HepG2 (cell line): ENCODE measurements around the gene CARD19. TPM values are rescaled to one million over a fixed set of nuclear protein-coding genes. Genes with fewer than 3 reads are reported as not detected.

Experiments
- ASH2L ChIP-seq: fragments of 300-600, 200-600 bp; sonication (generic); IDR thresholded peaks from 2 replicates; pipeline ENCODE4 v1.7.0; 2017; ENCODE audit warnings: low read depth, mild to moderate bottlenecking, moderate library complexity, mixed read lengths, low read length; ENCODE audit not compliant: insufficient read length
- HNRNPH1 ChIP-seq: fragments of 200-400 bp; formaldehyde crosslinking; optimal IDR thresholded peaks from 2 replicates; pipeline ENCODE3; 2017; ENCODE audit warnings: mild to moderate bottlenecking, low read depth, low read length
- KDM3A ChIP-seq: IDR thresholded peaks from 2 replicates; pipeline ENCODE4 v1.6.1; 2018; ENCODE audit warnings: low read depth, missing compliant biosample characterization
- LBX2 ChIP-seq: sonication (generic); formaldehyde crosslinking; IDR thresholded peaks from 2 replicates; pipeline ENCODE4 v1.5.0; 2020; ENCODE audit warnings: missing genetic modification reagents, mild to moderate bottlenecking, borderline replicate concordance
- MAF1 ChIP-seq: sonication (generic); formaldehyde crosslinking; IDR thresholded peaks from 2 replicates; pipeline ENCODE4 v1.5.0; 2020; ENCODE audit warnings: missing genetic modification reagents, borderline replicate concordance
- MYNN ChIP-seq: sonication (generic); formaldehyde crosslinking; IDR thresholded peaks from 2 replicates; pipeline ENCODE4 v1.4.0; 2020; ENCODE audit warnings: mild to moderate bottlenecking, low read depth, missing genetic modification reagents
- NFIC ChIP-seq: IDR thresholded peaks from 2 replicates; pipeline ENCODE4 v1.6.1; 2012; ENCODE audit warnings: mild to moderate bottlenecking, low read length, inconsistent platforms
- NR2C2 ChIP-seq: sonication (generic); formaldehyde crosslinking; IDR thresholded peaks from 2 replicates; pipeline ENCODE4 v1.4.0; 2020; ENCODE audit warnings: missing genetic modification reagents, mild to moderate bottlenecking, moderate library complexity, borderline replicate concordance
- PHB2 ChIP-seq: fragments of 450-650 bp; IDR thresholded peaks from 2 replicates; pipeline ENCODE4 v1.6.1; 2018; ENCODE audit not compliant: partially characterized antibody
- PITX1 ChIP-seq: sonication (generic); formaldehyde crosslinking; IDR thresholded peaks from 2 replicates; pipeline ENCODE4 v1.5.1; 2020; ENCODE audit warnings: mild to moderate bottlenecking, missing genetic modification reagents
- RXRB ChIP-seq: IDR thresholded peaks from 2 replicates; pipeline ENCODE4 v1.6.1; 2016; ENCODE audit warnings: borderline replicate concordance, missing genetic modification reagents, missing compliant biosample characterization
- SRF ChIP-seq: IDR thresholded peaks from 2 replicates; pipeline ENCODE4 v1.6.1; 2011; ENCODE audit warnings: mild to moderate bottlenecking, low read depth, low read length, moderate library complexity
- STAG1 ChIP-seq: sonication (generic); formaldehyde crosslinking; IDR thresholded peaks from 2 replicates; pipeline ENCODE4 v1.4.0; 2020; ENCODE audit warnings: missing genetic modification reagents
- TARDBP ChIP-seq: sonication (generic); formaldehyde crosslinking; IDR thresholded peaks from 2 replicates; pipeline ENCODE4 v1.8.0; 2022; ENCODE audit warnings: mild to moderate bottlenecking, missing genetic modification reagents
- TFAP4 ChIP-seq: sonication (generic); IDR thresholded peaks from 2 replicates; pipeline ENCODE4 v1.6.1; 2016; ENCODE audit warnings: low read depth, borderline replicate concordance
- THAP11 ChIP-seq: IDR thresholded peaks from 2 replicates; pipeline ENCODE4 v1.6.1; 2016; ENCODE audit warnings: missing biosample characterization, missing genetic modification reagents
- ZBTB7A ChIP-seq: sonication (generic); formaldehyde crosslinking; IDR thresholded peaks from 2 replicates; pipeline ENCODE4 v1.8.0; 2022; ENCODE audit warnings: mild to moderate bottlenecking, missing genetic modification reagents
- ZMYM4 ChIP-seq: sonication (generic); formaldehyde crosslinking; IDR thresholded peaks from 2 replicates; pipeline ENCODE4 v1.8.1; 2023; ENCODE audit warnings: mild to moderate bottlenecking, missing genetic modification reagents
- ZNF121 ChIP-seq: sonication (generic); formaldehyde crosslinking; IDR thresholded peaks from 2 replicates; pipeline ENCODE4 v1.5.0; 2020; ENCODE audit warnings: mild to moderate bottlenecking, missing genetic modification reagents
- ZNF205 ChIP-seq: IDR thresholded peaks from 2 replicates; pipeline ENCODE4 v1.6.1; 2018; ENCODE audit warnings: missing biosample characterization, missing genetic modification reagents
- ZNF350 ChIP-seq: sonication (generic); formaldehyde crosslinking; IDR thresholded peaks from 2 replicates; pipeline ENCODE4 v1.4.0; 2020; ENCODE audit warnings: mild to moderate bottlenecking, low read depth, missing genetic modification reagents, borderline replicate concordance
- ZNF574 ChIP-seq: sonication (generic); formaldehyde crosslinking; IDR thresholded peaks from 2 replicates; pipeline ENCODE4 v1.4.0; 2020; ENCODE audit warnings: missing genetic modification reagents
- ZNF672 ChIP-seq: sonication (generic); formaldehyde crosslinking; IDR thresholded peaks from 2 replicates; pipeline ENCODE4 v1.8.1; 2022; ENCODE audit warnings: missing genetic modification reagents
- polyA plus RNA-seq, 8 experiments: library from polyadenylated mRNA; depleted of rRNA in 3 of 8; stranded (reverse) in 7 of 8; unstranded in 1 of 8; fragments of >200 nt; fragmentation: Illumina TruSeq in 4 of 8; extraction: Trizol in 4 of 8; gene quantifications; 2 replicates each; pipeline versions ENCODE4 v1.2.1 to v1.2.3, GENCODE V29; 2011 to 2016; ENCODE audit warnings: low read depth in 4 of 8, missing spikeins in 1 of 8, mixed read lengths in 1 of 8; ENCODE audit not compliant: insufficient read depth in 1 of 8
- total RNA-seq, 5 experiments: library from RNA; depleted of rRNA; stranded (reverse); fragments of >200 nt; fragmentation: Illumina TruSeq; extraction: Trizol; gene quantifications; 2 replicates each; pipeline ENCODE4 v1.2.3, GENCODE V29; 2016; ENCODE audit warnings: low read depth in 1 of 5
- TF ChIP-seq, protein P1 (sequence below): sonication (generic); formaldehyde crosslinking; IDR thresholded peaks from 2 replicates; pipeline ENCODE4 v1.5.0; 2020; ENCODE audit warnings: missing genetic modification reagents, mild to moderate bottlenecking, borderline replicate concordance

The CARD19 gene
- total and polyA plus RNA-seq, 2 of the 13 experiments (the other 11 are each of a cell fraction or from before 2014, with no cell fraction given), result 18.4 to 47.2 TPM

- TF ChIP-seq LBX2 (CRISPR knock-in tag) (0 out of 2 replicates have a peak, but pooled peaks have one; percentile 37), MAF1 (CRISPR knock-in tag) (peak; percentile 33; the same call in 1 of the 2 replicates), TFAP4 (peak; percentile 75; the same call in 1 of the 2 replicates), THAP11 (CRISPR knock-in tag) (peak; percentile 82), ZNF574 (CRISPR knock-in tag) (peak; percentile 82), ASH2L (peak; percentile 38), SRF (peak; percentile 68; the same call in 1 of the 2 replicates), NR2C2 (CRISPR knock-in tag) (peak; percentile 70; the same call in 1 of the 2 replicates), PITX1 (CRISPR knock-in tag) (peak; percentile 73; the same call in 1 of the 2 replicates), KDM3A (CRISPR knock-in tag) (peak; percentile 92), MYNN (CRISPR knock-in tag) (0 out of 2 replicates have a peak, but pooled peaks have one; percentile 37), ZMYM4 (CRISPR knock-in tag) (peak; percentile 64), ZBTB7A (CRISPR knock-in tag) (no peak; the same call in 1 of the 2 replicates), TARDBP (CRISPR knock-in tag) (peak; percentile 93; the same call in 1 of the 2 replicates), HNRNPH1 (peak; percentile 31), PHB2 (no peak), STAG1 (CRISPR knock-in tag) (peak; percentile 61), ZNF672 (no peak), NFIC (no peak; the same call in 1 of the 2 replicates), ZNF205 (peak; percentile 88; the same call in 1 of the 2 replicates), ZNF350 (peak; percentile 93; the same call in 1 of the 2 replicates), RXRB (CRISPR knock-in tag) (peak; percentile 91), ZNF121 (peak; percentile 61; the same call in 1 of the 2 replicates)
- TF ChIP-seq, protein P1, sequence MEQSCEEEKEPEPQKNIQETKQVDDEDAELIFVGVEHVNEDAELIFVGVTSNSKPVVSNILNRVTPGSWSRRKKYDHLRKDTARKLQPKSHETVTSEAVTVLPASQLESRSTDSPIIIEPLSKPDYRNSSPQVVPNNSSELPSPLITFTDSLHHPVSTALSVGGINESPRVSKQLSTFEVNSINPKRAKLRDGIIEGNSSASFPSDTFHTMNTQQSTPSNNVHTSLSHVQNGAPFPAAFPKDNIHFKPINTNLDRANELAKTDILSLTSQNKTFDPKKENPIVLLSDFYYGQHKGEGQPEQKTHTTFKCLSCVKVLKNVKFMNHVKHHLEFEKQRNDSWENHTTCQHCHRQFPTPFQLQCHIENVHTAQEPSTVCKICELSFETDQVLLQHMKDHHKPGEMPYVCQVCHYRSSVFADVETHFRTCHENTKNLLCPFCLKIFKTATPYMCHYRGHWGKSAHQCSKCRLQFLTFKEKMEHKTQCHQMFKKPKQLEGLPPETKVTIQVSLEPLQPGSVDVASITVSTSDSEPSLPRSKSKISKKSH (CRISPR knock-in tag), result peak; percentile 73; the same call in 1 of the 2 replicates
These were observed 24.2 kb downstream of the CARD19 start (continued) for GRCh38 chr9:93119953-93120845.
